ENCODE results near the gene PALB2. TPM values are rescaled to one million over a fixed set of nuclear protein-coding genes. Genes with fewer than 3 reads are reported as not detected.

PALB2 gene
- total and polyA plus RNA-seq, 2 of the 13 experiments (the other 11 are each of a cell fraction or from before 2014, with no cell fraction given) = 12.1 to 40.9 TPM

- no peak for TF ChIP-seq CEBPZ (IDR thresholded peaks at IDR 0.05; ENCODE audit: low read length)
- TF ChIP-seq SAP130 (CRISPR knock-in tag; IDR thresholded peaks at IDR 0.05; ENCODE audit: low read depth) = peak; percentile 97
- TF ChIP-seq NR2C2 (CRISPR knock-in tag; IDR thresholded peaks at IDR 0.05; ENCODE audit: borderline replicate concordance) = peak; percentile 96
- TF ChIP-seq MAFK (conservative IDR thresholded peaks at IDR 0.05 in 1 of 2, IDR thresholded peaks at IDR 0.05 in 1 of 2; ENCODE audit: low read length in 2 of 2) = no peak; a peak in 1 of 4 replicates
- TF ChIP-seq SNAPC5 (CRISPR knock-in tag; IDR thresholded peaks at IDR 0.05; ENCODE audit: borderline replicate concordance) = 0 out of 2 replicates have a peak, but pooled peaks have one; percentile 52
- peak; percentile 93 for TF ChIP-seq ZNF331 (CRISPR knock-in tag; IDR thresholded peaks at IDR 0.05)
- TF ChIP-seq ZNF326 (CRISPR knock-in tag; IDR thresholded peaks at IDR 0.05; ENCODE audit: borderline replicate concordance) = no peak
- peak; percentile 77; the same call in 1 of the 2 replicates for TF ChIP-seq ZBTB44 (CRISPR knock-in tag; IDR thresholded peaks at IDR 0.05)
- peak; percentile 87 for TF ChIP-seq FOXO1 (CRISPR knock-in tag; IDR thresholded peaks at IDR 0.05)
- no peak for TF ChIP-seq FOXA1 (IDR thresholded peaks at IDR 0.05)
- peak; percentile 67 for TF ChIP-seq FOXA1 (CRISPR knock-in tag; IDR thresholded peaks at IDR 0.05)
- TF ChIP-seq RBM22 (optimal IDR thresholded peaks at IDR 0.05; ENCODE audit: low read length) = no peak
- peak; percentile 100 for TF ChIP-seq XRCC5 (optimal IDR thresholded peaks at IDR 0.05; ENCODE audit: low read length)
- 0 out of 2 replicates have a peak, but pooled peaks have one; percentile 88 for TF ChIP-seq GZF1 (CRISPR knock-in tag; IDR thresholded peaks at IDR 0.05)
- peak; percentile 85 for TF ChIP-seq TFDP1 (CRISPR knock-in tag; IDR thresholded peaks at IDR 0.05; ENCODE audit: borderline replicate concordance)
- TF ChIP-seq MXD1 (CRISPR knock-in tag; IDR thresholded peaks at IDR 0.05) = peak; percentile 94
- peak; percentile 98 for TF ChIP-seq ZNF687 (CRISPR knock-in tag; IDR thresholded peaks at IDR 0.05)
These were observed 45.0 kb downstream of the PALB2 start, which contains the start of gene NDUFAB1 (continued) for GRCh38 chr16:23595951-23596720.

All from HepG2 (cell line).